Endothelial cell of hepatic sinusoid (primary cell): ENCODE measurements around the gene MAP3K7CL.
"Not testable (repeated sequence)": the region's sequence is repeated elsewhere in the genome, so short reads cannot be mapped to it uniquely, and the experiment has no call there.

Experiments
- in situ Hi-C: cut with HindIII; loops from 2 replicates; pipeline ENCODE4 v1.10.0; 2017; ENCODE audit warnings: low sequenced_read_pairs

Gene MAP3K7CL

GRCh38 chr21:29166323-29166722, 35.9 kb downstream of the MAP3K7CL start:
- in situ Hi-C loops = no loop called here

- in situ Hi-C loops = no loop called here
Measured at GRCh38 chr21:29166853-29167252, 36.4 kb downstream of the MAP3K7CL start.

GRCh38 chr21:29167481-29167880, 37.0 kb downstream of the MAP3K7CL start:
- in situ Hi-C loops = not testable (repeated sequence)

GRCh38 chr21:29168891-29169315, 38.5 kb downstream of the MAP3K7CL start:
- in situ Hi-C loops = no loop called here

- in situ Hi-C loops = no loop called here
Measured at GRCh38 chr21:29170944-29171343, 40.5 kb downstream of the MAP3K7CL start.

GRCh38 chr21:29172282-29172681, 41.8 kb downstream of the MAP3K7CL start:
- in situ Hi-C loops = no loop called here

GRCh38 chr21:29174607-29175013, 44.2 kb downstream of the MAP3K7CL start:
- in situ Hi-C loops = no loop called here

- in situ Hi-C loops = no loop called here
Measured at GRCh38 chr21:29175408-29176134, 45.1 kb downstream of the MAP3K7CL start.

GRCh38 chr21:29176471-29177120, 46.2 kb downstream of the MAP3K7CL start:
- in situ Hi-C loops = no loop called here

GRCh38 chr21:29177800-29178199, 47.4 kb downstream of the MAP3K7CL start:
- in situ Hi-C loops = no loop called here

GRCh38 chr21:29178926-29179325, 48.5 kb downstream of the MAP3K7CL start:
- in situ Hi-C loops = no loop called here

- in situ Hi-C loops = no loop called here
Measured at GRCh38 chr21:29179503-29179902, 49.1 kb downstream of the MAP3K7CL start.

GRCh38 chr21:29181799-29182470, 51.5 kb downstream of the MAP3K7CL start:
- in situ Hi-C loops = no loop called here

- in situ Hi-C loops = no loop called here
Measured at GRCh38 chr21:29182691-29183092, 52.2 kb downstream of the MAP3K7CL start.

- in situ Hi-C loops = no loop called here
Measured at GRCh38 chr21:29184037-29184436, 53.6 kb downstream of the MAP3K7CL start.

- in situ Hi-C loops = loop anchor here (5.0 kb wide), 1 partner anchor 88 kb away; no protein-coding TSS in a partner anchor
Measured at GRCh38 chr21:29185172-29185571, 54.7 kb downstream of the MAP3K7CL start.

- in situ Hi-C loops = loop anchor here (5.0 kb wide), 1 partner anchor 88 kb away; no protein-coding TSS in a partner anchor
Measured at GRCh38 chr21:29185633-29186032, 55.2 kb downstream of the MAP3K7CL start.

GRCh38 chr21:29186246-29186645, 55.8 kb downstream of the MAP3K7CL start:
- in situ Hi-C loops = loop anchor here (5.0 kb wide), 1 partner anchor 89 kb away; no protein-coding TSS in a partner anchor

- in situ Hi-C loops = loop anchor here (5.0 kb wide), 1 partner anchor 91 kb away; no protein-coding TSS in a partner anchor
Measured at GRCh38 chr21:29187944-29188343, 57.5 kb downstream of the MAP3K7CL start.

GRCh38 chr21:29189353-29189752, 58.9 kb downstream of the MAP3K7CL start:
- in situ Hi-C loops = loop anchor here (5.0 kb wide), 1 partner anchor 92 kb away; no protein-coding TSS in a partner anchor

GRCh38 chr21:29190923-29191331, 60.5 kb downstream of the MAP3K7CL start:
- in situ Hi-C loops = no loop called here
